ENCODE measurements around the gene GLS2.

Gene GLS2

GRCh38 chr12:56469007-56469930, 18.7 kb downstream of the GLS2 start:
- H3K9ac ChIP-seq (ENCODE audit: low read depth in 1 of 2, low read length in 2 of 2), result peak overlapping the region; percentile 84 to 98
- peaks cover 0 to 3% of the 10 kb centered on the region in 2 donors for H3K36me3 ChIP-seq (ENCODE audit: control insufficient read depth in 2 of 2, insufficient read depth in 2 of 2, low read length in 2 of 2)
- H3K27ac ChIP-seq (ENCODE audit: low read depth in 2 of 2, low read length in 2 of 2), result peak overlapping the region; percentile 80 to 90
- no peaks in the 10 kb centered on the region for H3K27me3 ChIP-seq (ENCODE audit: control insufficient read depth in 2 of 2, insufficient read depth in 2 of 2, low read length in 2 of 2)
- H3K9me3 ChIP-seq (ENCODE audit: control insufficient read depth in 2 of 2, low read length in 2 of 2), result no peaks in the 10 kb centered on the region
- H3K4me3 ChIP-seq (ENCODE audit: low read length in 2 of 2), result peak overlapping the region; percentile 93 to 100
- H3K4me1 ChIP-seq (ENCODE audit: control insufficient read depth in 2 of 2, insufficient read depth in 2 of 2, low read length in 2 of 2), result peaks cover 8 to 14% of the 10 kb centered on the region in 2 donors

- Histone ChIP-seq H3K36me3 (ENCODE audit: control insufficient read depth in 2 of 2, insufficient read depth in 2 of 2, low read length in 2 of 2) (peaks cover 0 to 3% of the 10 kb centered on the region in 2 donors), H3K4me1 (ENCODE audit: control insufficient read depth in 2 of 2, insufficient read depth in 2 of 2, low read length in 2 of 2) (peaks cover 8 to 16% of the 10 kb centered on the region in 2 donors), H3K9me3 (ENCODE audit: control insufficient read depth in 2 of 2, low read length in 2 of 2) (no peaks in the 10 kb centered on the region), H3K27ac (ENCODE audit: low read depth in 2 of 2, low read length in 2 of 2) (peak within 1 kb of the TSS; percentile 80 to 90), H3K9ac (ENCODE audit: low read depth in 1 of 2, low read length in 2 of 2) (peak within 1 kb of the TSS; percentile 84 to 98), H3K4me3 (ENCODE audit: low read length in 2 of 2) (peak within 1 kb of the TSS; percentile 93 to 100), H3K27me3 (ENCODE audit: control insufficient read depth in 2 of 2, insufficient read depth in 2 of 2, low read length in 2 of 2) (no peaks in the 10 kb centered on the region)
These were observed 19.6 kb downstream of the GLS2 start, which contains the start of gene SPRYD4 for GRCh38 chr12:56468216-56469006. TSS of gene SPRYD4 (plus strand) at chr12:56468578. CDS start at chr12:56468592, 14 bp downstream.

GRCh38 chr12:56462565-56462964, 25.4 kb downstream of the GLS2 start:
- Histone ChIP-seq H3K9me3 (ENCODE audit: control insufficient read depth in 2 of 2, low read length in 2 of 2) (no peaks in the 10 kb centered on the region), H3K36me3 (ENCODE audit: control insufficient read depth in 2 of 2, insufficient read depth in 2 of 2, low read length in 2 of 2) (no peaks in the 10 kb centered on the region), H3K27ac (ENCODE audit: low read depth in 2 of 2, low read length in 2 of 2) (no peak overlapping the region)

GRCh38 chr12:56461235-56462159, 26.5 kb downstream of the GLS2 start:
- no peak overlapping the region for H3K4me3 ChIP-seq (ENCODE audit: low read length in 2 of 2)
- no peak overlapping the region for H3K9ac ChIP-seq (ENCODE audit: low read depth in 1 of 2, low read length in 2 of 2)
- no peaks in the 10 kb centered on the region for H3K9me3 ChIP-seq (ENCODE audit: control insufficient read depth in 2 of 2, low read length in 2 of 2)
- no peaks in the 10 kb centered on the region for H3K36me3 ChIP-seq (ENCODE audit: control insufficient read depth in 2 of 2, insufficient read depth in 2 of 2, low read length in 2 of 2)
- H3K4me1 ChIP-seq (ENCODE audit: control insufficient read depth in 2 of 2, insufficient read depth in 2 of 2, low read length in 2 of 2), result peaks cover 0 to 2% of the 10 kb centered on the region in 2 donors
- no peak overlapping the region for H3K27ac ChIP-seq (ENCODE audit: low read depth in 2 of 2, low read length in 2 of 2)
- H3K27me3 ChIP-seq (ENCODE audit: control insufficient read depth in 2 of 2, insufficient read depth in 2 of 2, low read length in 2 of 2), result no peaks in the 10 kb centered on the region

More at GRCh38 chr12:56462565-56462964, 25.4 kb downstream of the GLS2 start:
- Histone ChIP-seq H3K27me3 (ENCODE audit: control insufficient read depth in 2 of 2, insufficient read depth in 2 of 2, low read length in 2 of 2) (no peaks in the 10 kb centered on the region), H3K4me3 (ENCODE audit: low read length in 2 of 2) (no peak overlapping the region), H3K9ac (ENCODE audit: low read depth in 1 of 2, low read length in 2 of 2) (no peak overlapping the region), H3K4me1 (ENCODE audit: control insufficient read depth in 2 of 2, insufficient read depth in 2 of 2, low read length in 2 of 2) (peaks cover 0 to 2% of the 10 kb centered on the region in 2 donors)

- H3K27ac ChIP-seq (ENCODE audit: low read depth in 2 of 2, low read length in 2 of 2), result no peak overlapping the region
- no peaks in the 10 kb centered on the region for H3K4me1 ChIP-seq (ENCODE audit: control insufficient read depth in 2 of 2, insufficient read depth in 2 of 2, low read length in 2 of 2)
- no peaks in the 10 kb centered on the region for H3K9me3 ChIP-seq (ENCODE audit: control insufficient read depth in 2 of 2, low read length in 2 of 2)
- no peak overlapping the region for H3K9ac ChIP-seq (ENCODE audit: low read depth in 1 of 2, low read length in 2 of 2)
- H3K36me3 ChIP-seq (ENCODE audit: control insufficient read depth in 2 of 2, insufficient read depth in 2 of 2, low read length in 2 of 2), result no peaks in the 10 kb centered on the region
- no peaks in the 10 kb centered on the region for H3K27me3 ChIP-seq (ENCODE audit: control insufficient read depth in 2 of 2, insufficient read depth in 2 of 2, low read length in 2 of 2)
- H3K4me3 ChIP-seq (ENCODE audit: low read length in 2 of 2), result no peak overlapping the region
These were observed 30.1 kb downstream of the GLS2 start for GRCh38 chr12:56457817-56458216.

- Histone ChIP-seq H3K36me3 (ENCODE audit: control insufficient read depth in 2 of 2, insufficient read depth in 2 of 2, low read length in 2 of 2) (no peaks in the 10 kb centered on the region), H3K9ac (ENCODE audit: low read depth in 1 of 2, low read length in 2 of 2) (no peak within 1 kb of the TSS), H3K4me1 (ENCODE audit: control insufficient read depth in 2 of 2, insufficient read depth in 2 of 2, low read length in 2 of 2) (peaks cover 3 to 4% of the 10 kb centered on the region in 2 donors), H3K9me3 (ENCODE audit: control insufficient read depth in 2 of 2, low read length in 2 of 2) (no peaks in the 10 kb centered on the region), H3K27me3 (ENCODE audit: control insufficient read depth in 2 of 2, insufficient read depth in 2 of 2, low read length in 2 of 2) (no peaks in the 10 kb centered on the region), H3K27ac (ENCODE audit: low read depth in 2 of 2, low read length in 2 of 2) (no peak within 1 kb of the TSS), H3K4me3 (ENCODE audit: low read length in 2 of 2) (no peak within 1 kb of the TSS)
These were observed 33.4 kb downstream of the GLS2 start, which contains the start of gene MIP for GRCh38 chr12:56454557-56454956. TSS of gene MIP (minus strand) at chr12:56454657. CDS start at chr12:56454613, 44 bp downstream.

GRCh38 chr12:56451147-56451546, 36.8 kb downstream of the GLS2 start:
- no peaks in the 10 kb centered on the region for H3K9me3 ChIP-seq (ENCODE audit: control insufficient read depth in 2 of 2, low read length in 2 of 2)
- no peaks in the 10 kb centered on the region for H3K36me3 ChIP-seq (ENCODE audit: control insufficient read depth in 2 of 2, insufficient read depth in 2 of 2, low read length in 2 of 2)
- peaks cover 5 to 8% of the 10 kb centered on the region in 2 donors for H3K4me1 ChIP-seq (ENCODE audit: control insufficient read depth in 2 of 2, insufficient read depth in 2 of 2, low read length in 2 of 2)
- no peaks in the 10 kb centered on the region for H3K27me3 ChIP-seq (ENCODE audit: control insufficient read depth in 2 of 2, insufficient read depth in 2 of 2, low read length in 2 of 2)
- H3K4me3 ChIP-seq (ENCODE audit: low read length in 2 of 2), result no peak overlapping the region
- no peak overlapping the region for H3K9ac ChIP-seq (ENCODE audit: low read depth in 1 of 2, low read length in 2 of 2)
- no peak overlapping the region for H3K27ac ChIP-seq (ENCODE audit: low read depth in 2 of 2, low read length in 2 of 2)

GRCh38 chr12:56450241-56450640, 37.7 kb downstream of the GLS2 start:
- H3K9ac ChIP-seq (ENCODE audit: low read depth in 1 of 2, low read length in 2 of 2), result no peak overlapping the region
- peaks cover 5 to 8% of the 10 kb centered on the region in 2 donors for H3K4me1 ChIP-seq (ENCODE audit: control insufficient read depth in 2 of 2, insufficient read depth in 2 of 2, low read length in 2 of 2)
- H3K9me3 ChIP-seq (ENCODE audit: control insufficient read depth in 2 of 2, low read length in 2 of 2), result no peaks in the 10 kb centered on the region
- H3K27me3 ChIP-seq (ENCODE audit: control insufficient read depth in 2 of 2, insufficient read depth in 2 of 2, low read length in 2 of 2), result no peaks in the 10 kb centered on the region
- H3K4me3 ChIP-seq (ENCODE audit: low read length in 2 of 2), result no peak overlapping the region
- H3K36me3 ChIP-seq (ENCODE audit: control insufficient read depth in 2 of 2, insufficient read depth in 2 of 2, low read length in 2 of 2), result no peaks in the 10 kb centered on the region
- H3K27ac ChIP-seq (ENCODE audit: low read depth in 2 of 2, low read length in 2 of 2), result no peak overlapping the region

- peak overlapping the region; percentile 84 to 85 for H3K27ac ChIP-seq (ENCODE audit: low read depth in 2 of 2, low read length in 2 of 2)
These were observed 38.4 kb downstream of the GLS2 start for GRCh38 chr12:56449622-56449984.

More at GRCh38 chr12:56449622-56449984, 38.4 kb downstream of the GLS2 start:
- Histone ChIP-seq H3K36me3 (ENCODE audit: control insufficient read depth in 2 of 2, insufficient read depth in 2 of 2, low read length in 2 of 2) (no peaks in the 10 kb centered on the region), H3K9ac (ENCODE audit: low read depth in 1 of 2, low read length in 2 of 2) (peak overlapping the region; percentile 76 to 85), H3K9me3 (ENCODE audit: control insufficient read depth in 2 of 2, low read length in 2 of 2) (no peaks in the 10 kb centered on the region), H3K4me1 (ENCODE audit: control insufficient read depth in 2 of 2, insufficient read depth in 2 of 2, low read length in 2 of 2) (peaks cover 5 to 8% of the 10 kb centered on the region in 2 donors), H3K4me3 (ENCODE audit: low read length in 2 of 2) (peak overlapping the region; percentile 82 to 92), H3K27me3 (ENCODE audit: control insufficient read depth in 2 of 2, insufficient read depth in 2 of 2, low read length in 2 of 2) (no peaks in the 10 kb centered on the region)
